Smooth muscle cell (in vitro differentiated cells): ENCODE measurements around the gene LDLRAD4. TPM values are rescaled to one million over a fixed set of nuclear protein-coding genes. Genes with fewer than 3 reads are reported as not detected.
"Not testable (repeated sequence)": the region's sequence is repeated elsewhere in the genome, so short reads cannot be mapped to it uniquely, and the experiment has no call there.

Source experiments
- DNase-seq: peaks from one replicate; lab custom pipeline; 2025; ENCODE audit not compliant: unreplicated experiment; lab: John Stamatoyannopoulos, UW
- H2AFZ ChIP-seq: fragments of 200-600 bp; sonication (generic); 2 replicates; pipeline ENCODE4 v1.6.0; 2016; ENCODE audit warnings: antibody characterized with exemption, low read depth, mild to moderate bottlenecking
- H3F3A ChIP-seq: fragments of 200-600 bp; sonication (generic); 2 replicates; pipeline ENCODE4 v1.6.0; 2017; ENCODE audit warnings: antibody characterized with exemption, low read depth
- H3K27ac ChIP-seq: fragments of 200-600 bp; sonication (generic); 2 replicates; pipeline ENCODE4 v1.5.1; 2016; ENCODE audit warnings: low read depth, mild to moderate bottlenecking
- H3K27me3 ChIP-seq: fragments of 200-600 bp; sonication (generic); 2 replicates; pipeline ENCODE4 v1.6.1; 2016; ENCODE audit warnings: low read depth, mild to moderate bottlenecking
- H3K36me3 ChIP-seq: fragments of 200-600 bp; sonication (generic); 2 replicates; pipeline ENCODE4 v1.5.1; 2016; ENCODE audit warnings: low read depth
- H3K4me1 ChIP-seq: fragments of 200-600 bp; sonication (generic); 2 replicates; pipeline ENCODE4 v1.5.1; 2016; ENCODE audit warnings: low read depth
- H3K4me2 ChIP-seq: fragments of 200-600 bp; sonication (generic); 2 replicates; pipeline ENCODE4 v1.6.0; 2016; ENCODE audit warnings: mild to moderate bottlenecking
- H3K4me3 ChIP-seq: fragments of 200-600 bp; sonication (generic); 2 replicates; pipeline ENCODE4 v1.5.1; 2016; ENCODE audit warnings: mild to moderate bottlenecking
- H3K79me2 ChIP-seq: fragments of 200-600 bp; sonication (generic); 2 replicates; pipeline ENCODE4 v1.6.0; 2016; ENCODE audit warnings: low read depth, mild to moderate bottlenecking
- H3K9ac ChIP-seq: fragments of 200-600 bp; sonication (generic); 2 replicates; pipeline ENCODE4 v1.6.0; 2016; ENCODE audit warnings: low read depth
- H3K9me3 ChIP-seq: fragments of 200-600 bp; sonication (generic); replicated peaks from 2 replicates; pipeline ENCODE4 v1.5.1; 2016; ENCODE audit warnings: low read depth
- H4K20me1 ChIP-seq: fragments of 200-600 bp; sonication (generic); 2 replicates; pipeline ENCODE4 v1.6.0; 2016; ENCODE audit warnings: low read depth
- WGBS: methylation state at CpG from one replicate; pipeline ENCODE4 v1.1.7; 2016; ENCODE audit warnings: low lambda C conversion rate; 5-methylcytosine and 5-hydroxymethylcytosine counted together
- polyA plus RNA-seq: library from polyadenylated mRNA; unstranded; fragments of >200 nt; fragmentation: Nextera tagmentation; extraction: Ambion mirVana; gene quantifications from 2 replicates; pipeline ENCODE4 v1.2.1, GENCODE V29; 2016
- total RNA-seq: library from RNA; depleted of rRNA; stranded (reverse); fragments of >200 nt; gene quantifications from 2 replicates; pipeline ENCODE4 v1.2.3, GENCODE V29; 2014
- TF ChIP-seq, protein P1 (sequence below): fragments of 200-600 bp; sonication (generic); IDR thresholded peaks from 2 replicates; pipeline ENCODE4 v1.5.1; 2017; ENCODE audit warnings: borderline replicate concordance, mild to moderate bottlenecking, antibody characterized with exemption; ENCODE audit not compliant: insufficient read depth, poor library complexity, severe bottlenecking

The LDLRAD4 gene
- total and polyA plus RNA-seq, 2 experiments from 2014 or later, result 36.2 to 48.3 TPM

DNA sequence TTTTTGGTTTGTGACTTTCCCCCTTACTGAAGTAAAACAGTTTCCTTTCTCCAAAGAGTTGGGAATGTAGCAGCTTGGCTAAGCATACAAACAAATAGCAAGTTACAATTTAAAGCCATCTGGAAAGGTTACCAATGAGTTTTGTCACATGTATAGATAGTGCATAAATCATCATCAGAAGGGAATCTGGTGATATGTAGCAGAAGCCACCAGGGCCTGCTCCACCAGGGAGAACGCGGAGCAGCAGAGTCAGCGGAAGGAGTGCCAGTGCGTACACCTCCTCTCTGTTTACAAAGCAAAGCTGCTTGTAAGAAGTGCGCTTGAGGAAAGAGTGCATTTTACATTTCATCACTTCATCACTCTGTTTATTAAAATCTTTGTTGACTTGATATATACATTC lies 267.7 kb downstream of the LDLRAD4 start:
- DNase-seq, result no peak
- no peaks in the 10 kb centered on the region for H3K27me3 ChIP-seq
- H4K20me1 ChIP-seq, result peaks cover 8% of the 10 kb centered on the region
- TF ChIP-seq, protein P1, sequence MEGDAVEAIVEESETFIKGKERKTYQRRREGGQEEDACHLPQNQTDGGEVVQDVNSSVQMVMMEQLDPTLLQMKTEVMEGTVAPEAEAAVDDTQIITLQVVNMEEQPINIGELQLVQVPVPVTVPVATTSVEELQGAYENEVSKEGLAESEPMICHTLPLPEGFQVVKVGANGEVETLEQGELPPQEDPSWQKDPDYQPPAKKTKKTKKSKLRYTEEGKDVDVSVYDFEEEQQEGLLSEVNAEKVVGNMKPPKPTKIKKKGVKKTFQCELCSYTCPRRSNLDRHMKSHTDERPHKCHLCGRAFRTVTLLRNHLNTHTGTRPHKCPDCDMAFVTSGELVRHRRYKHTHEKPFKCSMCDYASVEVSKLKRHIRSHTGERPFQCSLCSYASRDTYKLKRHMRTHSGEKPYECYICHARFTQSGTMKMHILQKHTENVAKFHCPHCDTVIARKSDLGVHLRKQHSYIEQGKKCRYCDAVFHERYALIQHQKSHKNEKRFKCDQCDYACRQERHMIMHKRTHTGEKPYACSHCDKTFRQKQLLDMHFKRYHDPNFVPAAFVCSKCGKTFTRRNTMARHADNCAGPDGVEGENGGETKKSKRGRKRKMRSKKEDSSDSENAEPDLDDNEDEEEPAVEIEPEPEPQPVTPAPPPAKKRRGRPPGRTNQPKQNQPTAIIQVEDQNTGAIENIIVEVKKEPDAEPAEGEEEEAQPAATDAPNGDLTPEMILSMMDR, result no peak
- no peak overlapping the region for H3K4me3 ChIP-seq
- H3K27ac ChIP-seq, result no peak overlapping the region
- no peak overlapping the region for H2AFZ ChIP-seq
- no peaks in the 10 kb centered on the region for H3K4me1 ChIP-seq
- H3K9ac ChIP-seq, result no peak overlapping the region
- no peaks in the 10 kb centered on the region for H3K9me3 ChIP-seq
- no peak overlapping the region for H3K4me2 ChIP-seq
- no peaks in the 10 kb centered on the region for H3F3A ChIP-seq
- H3K79me2 ChIP-seq, result no peaks in the 10 kb centered on the region
- no peaks in the 10 kb centered on the region for H3K36me3 ChIP-seq
- WGBS, result 70% methylated on average over 5 of the region's 5 CpGs

DNA sequence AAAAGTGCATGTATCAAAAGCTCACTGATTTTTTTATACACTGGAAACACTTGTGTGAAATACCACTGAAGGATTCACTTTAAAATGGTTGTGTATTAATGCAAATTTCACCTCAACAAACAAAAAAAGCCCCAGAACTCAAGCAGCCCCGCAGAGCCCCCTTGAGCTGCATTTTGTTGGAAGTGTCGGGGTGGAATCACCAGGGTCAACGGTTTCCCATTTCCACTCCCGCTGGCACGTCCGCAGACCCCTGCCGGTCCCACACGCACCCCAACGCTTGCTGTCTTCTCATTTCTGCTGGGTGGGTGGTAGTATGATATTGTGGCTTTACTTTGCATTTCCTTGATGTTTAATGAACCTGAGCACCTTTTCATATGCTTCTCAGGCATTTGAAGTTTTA lies 268.1 kb downstream of the LDLRAD4 start:
- Histone ChIP-seq H3F3A (no peaks in the 10 kb centered on the region), H3K4me1 (no peaks in the 10 kb centered on the region), H3K36me3 (no peaks in the 10 kb centered on the region), H3K27me3 (no peaks in the 10 kb centered on the region), H3K79me2 (no peaks in the 10 kb centered on the region), H3K27ac (no peak overlapping the region), H4K20me1 (peaks cover 8% of the 10 kb centered on the region), H3K4me2 (no peak overlapping the region), H3K9me3 (no peaks in the 10 kb centered on the region), H3K9ac (no peak overlapping the region), H3K4me3 (no peak overlapping the region), H2AFZ (no peak overlapping the region)
- TF ChIP-seq, protein P1, result no peak
- DNase-seq, result no peak
- 66% methylated on average over 9 of the region's 9 CpGs for WGBS

DNA sequence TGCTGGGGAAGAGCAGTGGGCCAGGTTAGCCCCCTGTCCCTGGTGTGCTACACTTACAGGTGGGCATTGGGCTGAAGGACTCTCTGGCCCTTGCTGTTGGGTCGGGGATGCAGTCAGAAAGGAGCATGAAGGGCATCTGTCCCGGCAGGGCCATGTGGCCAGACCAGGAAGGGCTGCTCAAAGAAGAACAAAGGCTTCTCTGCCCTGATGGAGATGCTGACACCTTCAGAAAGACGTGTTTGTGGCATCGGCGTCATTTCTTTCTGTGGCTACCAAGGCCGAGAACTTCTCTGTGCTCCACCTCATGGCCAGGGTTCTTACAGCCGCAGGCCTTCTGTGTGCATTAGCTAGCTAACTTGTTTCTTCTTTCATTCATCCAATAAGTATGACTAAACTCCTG lies 268.7 kb downstream of the LDLRAD4 start:
- H3F3A ChIP-seq, result no peaks in the 10 kb centered on the region
- no peak overlapping the region for H3K27ac ChIP-seq
- H3K27me3 ChIP-seq, result no peaks in the 10 kb centered on the region
- no peak overlapping the region for H2AFZ ChIP-seq
- H4K20me1 ChIP-seq, result peaks cover 8% of the 10 kb centered on the region
- no peak overlapping the region for H3K4me2 ChIP-seq
- no peaks in the 10 kb centered on the region for H3K9me3 ChIP-seq
- TF ChIP-seq, protein P1, result no peak
- H3K4me1 ChIP-seq, result no peaks in the 10 kb centered on the region
- H3K36me3 ChIP-seq, result no peaks in the 10 kb centered on the region
- DNase-seq, result no peak
- H3K4me3 ChIP-seq, result no peak overlapping the region
- no peak overlapping the region for H3K9ac ChIP-seq
- 78% methylated on average over 7 of the region's 7 CpGs for WGBS
- no peaks in the 10 kb centered on the region for H3K79me2 ChIP-seq

DNA sequence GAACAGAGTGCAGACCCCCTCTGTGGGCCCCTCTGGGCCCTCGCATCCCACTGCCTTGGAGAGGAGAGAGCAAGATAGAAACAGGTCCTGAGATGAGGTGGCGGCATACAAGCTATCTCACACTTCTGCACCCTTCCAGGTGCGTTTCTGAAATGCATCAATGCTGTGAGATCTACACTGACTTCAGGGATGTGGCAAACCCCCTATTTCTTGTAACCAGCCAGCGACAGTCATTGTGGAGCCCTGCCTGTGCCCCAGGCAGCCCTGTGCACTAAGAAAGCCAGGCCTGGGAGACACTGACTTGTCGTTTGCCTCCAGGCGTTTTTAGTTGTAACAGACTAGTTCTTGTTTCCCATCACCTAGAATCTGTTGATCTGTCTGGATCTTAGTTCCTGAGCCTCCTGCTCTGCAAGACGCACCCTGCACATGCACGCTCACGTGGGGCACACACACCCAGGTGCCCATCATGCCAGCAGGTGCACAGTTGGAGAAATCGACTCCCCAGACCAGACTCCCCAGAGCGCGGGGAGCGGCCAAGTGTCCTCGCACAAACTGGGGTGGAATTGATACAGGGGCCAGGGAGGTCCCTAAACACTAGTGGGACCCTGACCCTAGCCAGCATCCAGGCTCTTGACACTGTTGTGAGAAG lies 269.8 kb downstream of the LDLRAD4 start:
- DNase-seq, result no peak
- Histone ChIP-seq H3K27me3 (no peaks in the 10 kb centered on the region), H3K36me3 (no peaks in the 10 kb centered on the region), H3K79me2 (no peaks in the 10 kb centered on the region), H3K4me3 (no peak overlapping the region), H2AFZ (no peak overlapping the region), H3K27ac (no peak overlapping the region), H3F3A (no peaks in the 10 kb centered on the region), H4K20me1 (peaks cover 8% of the 10 kb centered on the region), H3K4me2 (no peak overlapping the region), H3K9ac (no peak overlapping the region), H3K9me3 (no peaks in the 10 kb centered on the region), H3K4me1 (no peaks in the 10 kb centered on the region)
- whole genome bisulfite sequencing, result 85% methylated on average over 14 of the region's 14 CpGs
- TF ChIP-seq, protein P1, result no peak

DNA sequence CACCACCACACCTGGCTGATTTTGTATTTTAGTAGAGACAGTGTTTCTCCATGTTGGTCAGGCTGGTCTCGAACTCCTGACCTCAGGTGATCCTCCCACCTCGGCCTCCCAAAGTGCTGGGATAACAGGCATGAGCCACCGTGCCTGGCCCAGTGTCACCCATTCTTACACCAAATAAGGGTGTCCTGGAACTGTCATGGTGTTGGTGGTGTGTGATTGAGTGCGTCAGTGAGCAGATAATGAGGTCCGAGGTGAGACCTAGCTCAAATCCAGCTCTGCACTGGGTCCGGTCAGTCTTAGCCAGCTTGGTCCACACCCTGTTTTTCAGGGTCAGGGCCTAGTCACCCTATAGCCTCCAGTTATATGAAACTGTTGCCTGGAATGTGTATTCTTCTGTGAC lies 270.7 kb downstream of the LDLRAD4 start:
- H3K4me3 ChIP-seq, H3K36me3 ChIP-seq, H4K20me1 ChIP-seq, H3K27me3 ChIP-seq, H3K4me1 ChIP-seq, DNase-seq, H3K9ac ChIP-seq, H3K4me2 ChIP-seq, H3K27ac ChIP-seq, H3K79me2 ChIP-seq, H3F3A ChIP-seq, H2AFZ ChIP-seq, H3K9me3 ChIP-seq: not testable (repeated sequence)
- 88% methylated on average over 6 of the region's 6 CpGs for WGBS
